H1 (cell line): Measurements from ENCODE around the gene ANXA2. TPM values are rescaled to one million over a fixed set of nuclear protein-coding genes. Genes with fewer than 3 reads are reported as not detected.

Experiments used
- CTCF ChIA-PET: fragments of 300-600 bp; sonication (Branson Sonifier 250); formaldehyde crosslinking; loops from one replicate; lab custom pipeline; 2021; ENCODE audit not compliant: partially characterized antibody; lab: Charles Lee
- POLR2A ChIA-PET: fragments of 300-600 bp; sonication (Branson Sonifier 250); formaldehyde crosslinking; loops from one replicate; lab custom pipeline; 2021; ENCODE audit warnings: inconsistent platforms; ENCODE audit not compliant: partially characterized antibody; lab: Charles Lee
- DNase-seq, 2 experiments: peaks; one replicate each; pipeline versions ENCODE4 v3.0.0 to v3.0.0-alpha.2; 2010 to 2022; ENCODE audit warnings: low spot score in 2 of 2, low read depth in 1 of 2, mixed read lengths in 1 of 2
- FAIRE-seq: peaks from 2 replicates; lab custom pipeline; 2011; peaks lifted over from hg19 to GRCh38; lab: Jason Lieb, UNC
- H2AFZ ChIP-seq: 2 replicates; pipeline ENCODE4 v1.8.1; 2012; ENCODE audit warnings: low read length, inconsistent platforms
- H2AK5ac ChIP-seq: 2 replicates; pipeline ENCODE4 v1.6.1; 2013; ENCODE audit warnings: low read depth, low read length
- H2BK120ac ChIP-seq: replicated peaks from 2 replicates; pipeline ENCODE3; 2013; ENCODE audit warnings: low read depth, low read length, inconsistent platforms
- H2BK12ac ChIP-seq: 2 replicates; pipeline ENCODE4 v1.6.1; 2013; ENCODE audit warnings: low read depth, low read length
- H2BK15ac ChIP-seq: 2 replicates; pipeline ENCODE4 v1.6.1; 2013; ENCODE audit warnings: low read length
- H2BK20ac ChIP-seq: 2 replicates; pipeline ENCODE4 v1.6.1; 2013; ENCODE audit warnings: low read length
- H2BK5ac ChIP-seq: 2 replicates; pipeline ENCODE4 v1.6.1; 2013; ENCODE audit warnings: low read depth, low read length
- H3K14ac ChIP-seq: 2 replicates; pipeline ENCODE4 v1.6.1; 2013; ENCODE audit warnings: inconsistent platforms; ENCODE audit not compliant: insufficient read length
- H3K18ac ChIP-seq: 2 replicates; pipeline ENCODE4 v1.6.1; 2013; ENCODE audit warnings: low read length; ENCODE audit errors: extremely low read depth
- H3K23ac ChIP-seq: 2 replicates; pipeline ENCODE4 v1.6.1; 2013; ENCODE audit warnings: inconsistent platforms; ENCODE audit not compliant: insufficient read length
- H3K23me2 ChIP-seq: 2 replicates; pipeline ENCODE4 v1.6.1; 2013; ENCODE audit warnings: low read depth, low read length
- H3K27ac ChIP-seq: 2 replicates; pipeline ENCODE4 v1.6.1; 2011; ENCODE audit warnings: low read depth, low read length, inconsistent platforms
- H3K27me3 ChIP-seq, 4 experiments: replicated peaks in 1 of 4; 1 replicate in 1 of 4; 2 replicates in 3 of 4; pipeline versions ENCODE4 v1.6.1 to v1.8.1; 2011 to 2013; ENCODE audit warnings: low read length in 3 of 4, mild to moderate bottlenecking in 3 of 4, inconsistent platforms in 2 of 4, mixed read lengths in 2 of 4, moderate library complexity in 1 of 4; ENCODE audit not compliant: control insufficient read depth in 3 of 4, insufficient read depth in 3 of 4; ENCODE audit errors: extremely low read depth in 1 of 4
- H3K36me3 ChIP-seq, 4 experiments: 2 replicates each; pipeline versions ENCODE4 v1.6.1 to v1.8.1; 2011 to 2013; ENCODE audit warnings: mild to moderate bottlenecking in 4 of 4, low read length in 3 of 4, moderate library complexity in 2 of 4, control low read depth in 1 of 4, inconsistent platforms in 1 of 4; ENCODE audit not compliant: insufficient read depth in 4 of 4, control insufficient read depth in 2 of 4
- H3K4ac ChIP-seq: replicated peaks from 2 replicates; pipeline ENCODE3; 2013; ENCODE audit warnings: low read length, low read depth, mixed read lengths, inconsistent platforms; ENCODE audit not compliant: insufficient read length
- H3K4me1 ChIP-seq, 4 experiments: replicated peaks in 1 of 4; 1 replicate in 1 of 4; 2 replicates in 3 of 4; pipeline versions ENCODE4 v1.6.1 to v1.8.1; 2011 to 2013; ENCODE audit warnings: low read length in 3 of 4, inconsistent platforms in 2 of 4, mixed read lengths in 1 of 4; ENCODE audit not compliant: insufficient read depth in 4 of 4, control insufficient read depth in 3 of 4
- H3K4me2 ChIP-seq, 2 experiments: 2 replicates each; pipeline versions ENCODE4 v1.6.1 to v1.8.1; 2011 to 2013; ENCODE audit warnings: low read depth in 2 of 2, low read length in 2 of 2, control low read depth in 1 of 2, inconsistent platforms in 1 of 2, mild to moderate bottlenecking in 1 of 2; ENCODE audit not compliant: insufficient read depth in 1 of 2
- H3K4me3 ChIP-seq, 4 experiments: fragments of 200-600, 300-600 bp in 1 of 4; sonication (generic), shearing (Covaris generic), sonication (Bioruptor Twin) in 1 of 4; 2 replicates each; pipeline versions ENCODE4 v1.5.1 to v1.8.1; 2011 to 2016; ENCODE audit warnings: low read length in 4 of 4, low read depth in 3 of 4, control low read depth in 2 of 4, inconsistent platforms in 2 of 4, mild to moderate bottlenecking in 2 of 4, mixed read lengths in 1 of 4, moderate library complexity in 1 of 4; ENCODE audit not compliant: insufficient read depth in 2 of 4; ENCODE audit errors: extremely low read depth in 1 of 4
- H3K56ac ChIP-seq: replicated peaks from 2 replicates; pipeline ENCODE3; 2013; ENCODE audit warnings: low read depth, mild to moderate bottlenecking, mixed read lengths, low read length, inconsistent platforms; ENCODE audit not compliant: insufficient read length
- H3K79me1 ChIP-seq: 2 replicates; pipeline ENCODE4 v1.6.1; 2013; ENCODE audit warnings: low read depth, low read length, control low read depth
- H3K79me2 ChIP-seq, 2 experiments: 2 replicates each; pipeline versions ENCODE4 v1.6.1 to v1.8.1; 2012 to 2013; ENCODE audit warnings: low read length in 2 of 2, mild to moderate bottlenecking in 2 of 2, inconsistent platforms in 1 of 2; ENCODE audit not compliant: insufficient read depth in 2 of 2, control insufficient read depth in 1 of 2
- H3K9ac ChIP-seq, 4 experiments: replicated peaks in 1 of 4; 1 replicate in 1 of 4; 2 replicates in 3 of 4; pipeline versions ENCODE4 v1.6.1 to v1.8.1; 2011 to 2013; ENCODE audit warnings: low read depth in 3 of 4, low read length in 3 of 4, control low read depth in 2 of 4, mild to moderate bottlenecking in 2 of 4, moderate library complexity in 2 of 4, inconsistent platforms in 1 of 4; ENCODE audit errors: extremely low read depth in 1 of 4
- H3K9me3 ChIP-seq, 2 experiments: 2 replicates each; pipeline versions ENCODE4 v1.6.1 to v1.8.1; 2012 to 2013; ENCODE audit warnings: mild to moderate bottlenecking in 2 of 2, moderate library complexity in 2 of 2, control low read depth in 1 of 2, inconsistent platforms in 1 of 2, low read depth in 1 of 2, low read length in 1 of 2, mixed read lengths in 1 of 2; ENCODE audit not compliant: insufficient read depth in 2 of 2
- H4K20me1 ChIP-seq, 2 experiments: replicated peaks in 1 of 2; 2 replicates each; pipeline versions ENCODE3 to v1.8.1; 2011 to 2013; ENCODE audit warnings: inconsistent platforms in 2 of 2, low read length in 2 of 2, mild to moderate bottlenecking in 1 of 2; ENCODE audit not compliant: insufficient read depth in 2 of 2, control insufficient read depth in 1 of 2
- H4K5ac ChIP-seq: 2 replicates; pipeline ENCODE4 v1.6.1; 2013; ENCODE audit warnings: low read length, low read depth, mixed read lengths, inconsistent platforms; ENCODE audit not compliant: insufficient read length
- H4K8ac ChIP-seq: 2 replicates; pipeline ENCODE4 v1.8.0; 2013; ENCODE audit warnings: mild to moderate bottlenecking, moderate library complexity, low read length, inconsistent platforms; ENCODE audit not compliant: insufficient read depth; ENCODE audit errors: extremely low read depth
- H4K91ac ChIP-seq: replicated peaks from 2 replicates; pipeline ENCODE3; 2013; ENCODE audit warnings: low read length, mixed read lengths, inconsistent platforms; ENCODE audit not compliant: insufficient read length
- BACH1 ChIP-seq: IDR thresholded peaks from 2 replicates; pipeline ENCODE4 v1.6.1; 2012; ENCODE audit warnings: low read length, improper control_type of control experiment
- BRCA1 ChIP-seq: IDR thresholded peaks from 2 replicates; pipeline ENCODE4 v1.6.1; 2012; ENCODE audit warnings: low read depth, low read length, improper control_type of control experiment
- CEBPB ChIP-seq: IDR thresholded peaks from 2 replicates; pipeline ENCODE4 v1.6.1; 2012; ENCODE audit warnings: low read depth, low read length
- CHD2 ChIP-seq: IDR thresholded peaks from 2 replicates; pipeline ENCODE4 v1.6.1; 2012; ENCODE audit warnings: low read length, improper control_type of control experiment
- EGR1 ChIP-seq: IDR thresholded peaks from 2 replicates; pipeline ENCODE4 v1.6.1; 2011; ENCODE audit warnings: low read depth, low read length, borderline replicate concordance
- GTF2F1 ChIP-seq: IDR thresholded peaks from 2 replicates; pipeline ENCODE4 v1.6.1; 2012; ENCODE audit warnings: low read depth, low read length, improper control_type of control experiment, borderline replicate concordance
- POLR2A ChIP-seq, 2 experiments: IDR thresholded peaks; 1 replicate in 1 of 2; 2 replicates in 1 of 2; pipeline ENCODE4 v1.6.1; 2011; ENCODE audit warnings: low read depth in 2 of 2, low read length in 2 of 2, mild to moderate bottlenecking in 2 of 2; ENCODE audit errors: control extremely low read depth in 1 of 2
- POLR2AphosphoS5 ChIP-seq: IDR thresholded peaks from 2 replicates; pipeline ENCODE4 v1.6.1; 2011; ENCODE audit warnings: low read depth, low read length
- POU5F1 ChIP-seq: IDR thresholded peaks from 2 replicates; pipeline ENCODE4 v1.6.1; 2011; ENCODE audit warnings: low read depth, mild to moderate bottlenecking, low read length, moderate library complexity
- SAP30 ChIP-seq: fragments of 300-600 bp; sonication (generic); IDR thresholded peaks from 2 replicates; pipeline ENCODE4 v1.7.1; 2012; ENCODE audit warnings: low read length, moderate library complexity, mild to moderate bottlenecking, inconsistent platforms; ENCODE audit not compliant: insufficient read depth, insufficient replicate concordance
- SP1 ChIP-seq: IDR thresholded peaks from 2 replicates; pipeline ENCODE4 v1.6.1; 2011; ENCODE audit warnings: low read depth, low read length
- SP2 ChIP-seq: IDR thresholded peaks from 2 replicates; pipeline ENCODE4 v1.6.1; 2012; ENCODE audit warnings: mild to moderate bottlenecking, low read length, inconsistent platforms
- WGBS, 2 experiments: shearing (Covaris generic) in 1 of 2; methylation state at CpG; one replicate each; pipeline versions ENCODE4 v1.1.6 to v1.1.7; 2013 to 2015; ENCODE audit warnings: low lambda C conversion rate in 2 of 2, mixed read lengths in 2 of 2, inconsistent platforms in 1 of 2, low coverage in 1 of 2, missing lambda C conversion rate in 1 of 2; ENCODE audit not compliant: insufficient replicate concordance in 2 of 2, insufficient coverage in 1 of 2, insufficient read length in 1 of 2; ENCODE audit errors: extremely low coverage in 1 of 2, missing lambda C conversion rate in 1 of 2; 5-methylcytosine and 5-hydroxymethylcytosine counted together
- polyA plus RNA-seq, 7 experiments: library from polyadenylated mRNA; depleted of rRNA in 3 of 7; stranded (reverse) in 5 of 7; unstranded in 2 of 7; fragments of >200 nt in 5 of 7; fragments of 200-250 nt in 2 of 7; gene quantifications; 1 replicate in 5 of 7; 2 replicates in 1 of 7; 4 replicates in 1 of 7; pipeline versions ENCODE4 v1.2.1 to v1.2.3, GENCODE V29; 2011 to 2013; ENCODE audit warnings: missing spikeins in 2 of 7, mixed read lengths in 2 of 7
- total RNA-seq: library from RNA; stranded (reverse); fragmentation: NEBNext Ultra II Directional; extraction: Animal tissue kit (Norgen Biotek cat#: 25700); gene quantifications from 2 replicates; pipeline ENCODE4 v1.2.1, GENCODE V29; 2021
- TF ChIP-seq, protein P1 (sequence below): IDR thresholded peaks from 2 replicates; pipeline ENCODE4 v1.6.1; 2012; ENCODE audit warnings: inconsistent platforms

Gene ANXA2
- total and polyA plus RNA-seq, 2 of the 8 experiments (the other 6 are each of a cell fraction or from before 2014, with no cell fraction given): 178 to 217 TPM

DNA sequence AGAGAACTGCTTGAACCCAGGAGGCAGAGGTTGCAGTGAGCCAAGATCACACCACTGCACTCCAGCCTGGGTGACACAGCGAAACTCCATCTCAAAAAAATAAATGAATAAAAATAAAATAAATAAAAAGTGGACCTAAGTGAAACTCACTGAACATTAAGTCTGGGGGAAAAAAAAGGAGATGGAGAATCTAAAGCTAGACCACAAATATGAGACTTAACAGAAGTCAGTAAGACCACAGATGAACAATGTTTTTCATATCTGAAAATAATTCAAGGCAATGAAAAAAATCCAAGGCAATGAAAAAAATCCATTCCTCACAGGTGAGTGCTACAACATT lies 18.6 kb downstream of the ANXA2 start:
- no peak overlapping the region for H3K18ac ChIP-seq
- peaks cover 2 to 8% (median 5%) of the 10 kb centered on the region in 4 experiments; a peak in 6 of 7 replicates for H3K4me1 ChIP-seq
- DNase-seq: no peak
- H3K79me1 ChIP-seq: no peaks in the 10 kb centered on the region
- H3K27me3 ChIP-seq: no peaks in the 10 kb centered on the region
- H2BK12ac ChIP-seq: no peak overlapping the region
- WGBS, 2 experiments: 88% methylated on average over 1 of the region's 1 CpG; no CpG with 5 or more reads in 1 of the 2 experiments
- H3K9me3 ChIP-seq: no peaks in the 10 kb centered on the region
- H2AFZ ChIP-seq: no peak overlapping the region
- H2BK5ac ChIP-seq: no peak overlapping the region
- H3K79me2 ChIP-seq: no peaks in the 10 kb centered on the region
- no peak overlapping the region for H2BK120ac ChIP-seq
- no peak overlapping the region for H3K23ac ChIP-seq
- H3K9ac ChIP-seq: no peak overlapping the region
- H4K20me1 ChIP-seq: peaks cover 0 to 1% of the 10 kb centered on the region in 2 experiments
- H4K91ac ChIP-seq: no peak overlapping the region
- H3K4me3 ChIP-seq: no peak overlapping the region
- no peak overlapping the region for H3K4ac ChIP-seq
- H4K5ac ChIP-seq: no peak overlapping the region
- H2BK15ac ChIP-seq: no peak overlapping the region
- no peak overlapping the region for H3K14ac ChIP-seq
- H3K36me3 ChIP-seq: peaks cover 0 to 15% (median 2%) of the 10 kb centered on the region in 4 experiments; a peak in 5 of 8 replicates
- ChIA-PET POLR2A (no interaction called here), CTCF (no interaction called here)
- H4K8ac ChIP-seq: no peak overlapping the region
- no peak overlapping the region for H2BK20ac ChIP-seq
- no peak overlapping the region for H2AK5ac ChIP-seq
- no peaks in the 10 kb centered on the region for H3K23me2 ChIP-seq
- no peak overlapping the region for H3K4me2 ChIP-seq
- no peak overlapping the region for H3K56ac ChIP-seq
- FAIRE-seq: no peak
- no peak overlapping the region for H3K27ac ChIP-seq
- TF ChIP-seq BRCA1: no peak
- TF ChIP-seq GTF2F1: no peak
- no peak for TF ChIP-seq EGR1
- TF ChIP-seq POLR2A (IDR thresholded peaks at IDR 0.05; ENCODE audit: control extremely low read depth in 1 of 2, low read depth in 2 of 2, low read length in 2 of 2): no peak
- TF ChIP-seq CHD2: no peak
- TF ChIP-seq, protein P1, sequence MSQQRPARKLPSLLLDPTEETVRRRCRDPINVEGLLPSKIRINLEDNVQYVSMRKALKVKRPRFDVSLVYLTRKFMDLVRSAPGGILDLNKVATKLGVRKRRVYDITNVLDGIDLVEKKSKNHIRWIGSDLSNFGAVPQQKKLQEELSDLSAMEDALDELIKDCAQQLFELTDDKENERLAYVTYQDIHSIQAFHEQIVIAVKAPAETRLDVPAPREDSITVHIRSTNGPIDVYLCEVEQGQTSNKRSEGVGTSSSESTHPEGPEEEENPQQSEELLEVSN: no peak
- no peak for TF ChIP-seq SAP30
- TF ChIP-seq CEBPB: no peak
- no peak for TF ChIP-seq POU5F1
- TF ChIP-seq SP1: no peak
- no peak for TF ChIP-seq BACH1
- TF ChIP-seq SP2: no peak
- no peak for TF ChIP-seq POLR2AphosphoS5
